HuH-7.5 (cell line): ENCODE measurements around the gene RNF212B.

Experiments
- DNase-seq: peaks from one replicate; pipeline ENCODE4 v3.0.0; 2011; ENCODE audit warnings: low spot score

The RNF212B gene

GRCh38 chr14:23296012-23296777 is 58.5 kb downstream of the RNF212B start:
- DNase-seq = no peak

GRCh38 chr14:23297096-23297495 is 59.4 kb downstream of the RNF212B start:
- no peak for DNase-seq

GRCh38 chr14:23297611-23298277 is 60.0 kb downstream of the RNF212B start:
- DNase-seq = no peak

GRCh38 chr14:23299211-23299957 is 61.6 kb downstream of the RNF212B start:
- no peak for DNase-seq

- no peak for DNase-seq
These were observed 62.4 kb downstream of the RNF212B start for GRCh38 chr14:23299986-23300686.

GRCh38 chr14:23300687-23301223 is 63.0 kb downstream of the RNF212B start:
- no peak for DNase-seq

GRCh38 chr14:23301288-23301968 is 63.7 kb downstream of the RNF212B start:
- peak; percentile 98 for DNase-seq

GRCh38 chr14:23301969-23302289 is 64.2 kb downstream of the RNF212B start:
- no peak for DNase-seq

- no peak for DNase-seq
These were observed 64.8 kb downstream of the RNF212B start, which contains the start of gene PPP1R3E for GRCh38 chr14:23302290-23303225. PPP1R3E (minus strand) TSS chr14:23302859; CDS start chr14:23302576, 283 bp downstream.

- DNase-seq = peak; percentile 72
These were observed 68.8 kb downstream of the RNF212B start, which contains the start of gene BCL2L2 for GRCh38 chr14:23306412-23307145. BCL2L2 (plus strand) TSS chr14:23306833; CDS start chr14:23307768, 935 bp downstream.

GRCh38 chr14:23307146-23307530 is 69.4 kb downstream of the RNF212B start:
- no peak for DNase-seq

GRCh38 chr14:23307687-23308644 is 70.2 kb downstream of the RNF212B start:
- DNase-seq = no peak

GRCh38 chr14:23308721-23309445 is 71.1 kb downstream of the RNF212B start:
- DNase-seq = no peak

GRCh38 chr14:23310546-23310945 is 72.8 kb downstream of the RNF212B start:
- no peak for DNase-seq

GRCh38 chr14:23316300-23316699 is 78.6 kb downstream of the RNF212B start:
- DNase-seq = no peak

GRCh38 chr14:23319746-23320583 is 82.2 kb downstream of the RNF212B start:
- DNase-seq = no peak
